GM19372 (cell line): Measurements from ENCODE around the gene TRAPPC14.

Experiments
- ATAC-seq: cut with Tn5 transposase; IDR thresholded peaks from one replicate; pipeline ENCODE4 v1.9.1; 2021; ENCODE audit warnings: mild to moderate bottlenecking, low read depth, moderate library complexity; ENCODE audit not compliant: unreplicated experiment

The TRAPPC14 gene

GRCh38 chr7:100106633-100107032, 51.9 kb downstream of the TRAPPC14 start:
- ATAC-seq: no peak

DNA sequence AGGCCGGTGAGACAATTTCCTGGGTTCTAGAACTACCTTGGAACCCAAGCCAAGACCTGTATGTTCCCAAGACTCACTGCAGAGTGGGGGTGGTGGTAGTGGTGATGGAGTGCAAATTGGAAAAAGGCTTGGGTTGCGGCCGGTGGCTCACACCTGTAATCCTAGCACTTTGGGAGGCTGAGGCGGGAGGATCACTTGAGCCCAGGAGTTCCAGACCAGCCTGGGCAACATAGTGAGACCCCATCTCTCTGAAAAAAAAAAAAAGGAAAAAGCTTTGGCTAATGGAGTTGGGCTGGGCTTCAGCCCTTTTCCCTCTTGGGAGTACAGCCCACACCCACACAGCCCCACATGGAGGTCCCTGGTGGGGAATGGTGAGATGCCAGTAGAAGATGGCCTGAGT, 53.0 kb downstream of the TRAPPC14 start:
- no peak for ATAC-seq
